GM12878 (cell line): Measurements from ENCODE around the gene PAQR8.

Source experiments
- ASH2L ChIP-seq: fragments of 300-600, 200-600 bp; sonication (generic); IDR thresholded peaks from 2 replicates; pipeline ENCODE4 v1.6.1; 2017; ENCODE audit warnings: low read depth, mild to moderate bottlenecking, borderline replicate concordance
- EP300 ChIP-seq, 2 experiments: fragments of 150-350 bp in 1 of 2; IDR thresholded peaks; 2 replicates each; pipeline ENCODE4 v1.6.1; 2011 to 2012; ENCODE audit warnings: low read depth in 2 of 2, low read length in 2 of 2, borderline replicate concordance in 1 of 2, improper control_type of control experiment in 1 of 2, inconsistent platforms in 1 of 2; ENCODE audit not compliant: control insufficient read depth in 1 of 2
- KAT2A ChIP-seq: conservative IDR thresholded peaks from 2 replicates; pipeline ENCODE4 v1.6.1; 2011; ENCODE audit warnings: low read depth, low read length; ENCODE audit not compliant: control insufficient read depth
- POLR2A ChIP-seq: IDR thresholded peaks from 2 replicates; pipeline ENCODE4 v1.6.1; 2011; ENCODE audit warnings: low read depth, mild to moderate bottlenecking, low read length
- SIN3A ChIP-seq: IDR thresholded peaks from 2 replicates; pipeline ENCODE4 v1.6.1; 2012; ENCODE audit warnings: low read depth, low read length, improper control_type of control experiment
- SMAD1 ChIP-seq: fragments of 450-650 bp; IDR thresholded peaks from 2 replicates; pipeline ENCODE4 v1.6.1; 2018; ENCODE audit warnings: mild to moderate bottlenecking, low read depth; ENCODE audit not compliant: partially characterized antibody
- SMC3 ChIP-seq: IDR thresholded peaks from 2 replicates; pipeline ENCODE4 v1.6.1; 2011; ENCODE audit warnings: low read length, improper control_type of control experiment, borderline replicate concordance
- TF ChIP-seq, protein P1 (sequence below), 3 experiments: IDR thresholded peaks in 2 of 3; conservative IDR thresholded peaks in 1 of 3; 2 replicates each; pipeline ENCODE4 v1.5.1; 2011; ENCODE audit warnings: low read depth in 3 of 3, low read length in 3 of 3, mild to moderate bottlenecking in 3 of 3, control low read depth in 2 of 3, moderate library complexity in 2 of 3, inconsistent platforms in 1 of 3, mixed read lengths in 1 of 3; ENCODE audit not compliant: control insufficient read depth in 2 of 3, insufficient read depth in 1 of 3; ENCODE audit errors: extremely low read depth in 1 of 3
- TF ChIP-seq, protein P2 (sequence below): IDR thresholded peaks from 2 replicates; pipeline ENCODE4 v1.6.1; 2011; ENCODE audit warnings: mild to moderate bottlenecking, low read depth, low read length, moderate library complexity; ENCODE audit not compliant: insufficient replicate concordance
- TF ChIP-seq, protein P3 (sequence below): IDR thresholded peaks from 2 replicates; pipeline ENCODE4 v1.6.1; 2011; ENCODE audit warnings: borderline replicate concordance, low read depth, mild to moderate bottlenecking, moderate library complexity, mixed read lengths, low read length; ENCODE audit not compliant: insufficient read depth; ENCODE audit errors: extremely low read length

DNA sequence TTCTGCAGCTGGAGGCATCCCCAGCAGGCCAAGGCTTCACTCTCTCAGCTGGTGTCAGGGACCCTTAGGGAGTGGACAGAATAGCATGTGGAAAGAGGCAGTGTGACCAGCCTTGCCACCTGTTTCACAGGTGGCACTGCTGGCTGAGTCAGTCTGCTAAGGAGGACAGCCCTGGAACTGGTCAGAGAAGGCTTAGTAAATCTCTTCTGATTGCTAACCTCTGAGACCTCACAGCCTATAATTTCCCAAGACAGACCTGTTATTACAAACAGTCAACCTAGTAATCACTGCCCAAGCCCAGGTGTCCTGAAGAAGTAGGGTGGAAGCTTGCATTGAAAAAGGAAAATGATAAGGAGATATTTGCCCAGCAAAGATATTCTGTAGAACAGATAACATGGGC is 26.4 kb upstream of the PAQR8 start:
- TF ChIP-seq, protein P1, sequence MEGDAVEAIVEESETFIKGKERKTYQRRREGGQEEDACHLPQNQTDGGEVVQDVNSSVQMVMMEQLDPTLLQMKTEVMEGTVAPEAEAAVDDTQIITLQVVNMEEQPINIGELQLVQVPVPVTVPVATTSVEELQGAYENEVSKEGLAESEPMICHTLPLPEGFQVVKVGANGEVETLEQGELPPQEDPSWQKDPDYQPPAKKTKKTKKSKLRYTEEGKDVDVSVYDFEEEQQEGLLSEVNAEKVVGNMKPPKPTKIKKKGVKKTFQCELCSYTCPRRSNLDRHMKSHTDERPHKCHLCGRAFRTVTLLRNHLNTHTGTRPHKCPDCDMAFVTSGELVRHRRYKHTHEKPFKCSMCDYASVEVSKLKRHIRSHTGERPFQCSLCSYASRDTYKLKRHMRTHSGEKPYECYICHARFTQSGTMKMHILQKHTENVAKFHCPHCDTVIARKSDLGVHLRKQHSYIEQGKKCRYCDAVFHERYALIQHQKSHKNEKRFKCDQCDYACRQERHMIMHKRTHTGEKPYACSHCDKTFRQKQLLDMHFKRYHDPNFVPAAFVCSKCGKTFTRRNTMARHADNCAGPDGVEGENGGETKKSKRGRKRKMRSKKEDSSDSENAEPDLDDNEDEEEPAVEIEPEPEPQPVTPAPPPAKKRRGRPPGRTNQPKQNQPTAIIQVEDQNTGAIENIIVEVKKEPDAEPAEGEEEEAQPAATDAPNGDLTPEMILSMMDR (IDR thresholded peaks at IDR 0.05 in 2 of 3, conservative IDR thresholded peaks at IDR 0.05 in 1 of 3; ENCODE audit: control insufficient read depth in 2 of 3, extremely low read depth in 1 of 3, insufficient read depth in 1 of 3, low read depth in 3 of 3, low read length in 3 of 3) = no peak
- TF ChIP-seq SIN3A (no peak), ASH2L (no peak), KAT2A (no peak), SMC3 (no peak), SMAD1 (no peak), POLR2A (no peak), EP300 (IDR thresholded peaks at IDR 0.05; ENCODE audit: borderline replicate concordance in 1 of 2, control insufficient read depth in 1 of 2, low read depth in 2 of 2, low read length in 2 of 2) (no peak)
- TF ChIP-seq, protein P2, sequence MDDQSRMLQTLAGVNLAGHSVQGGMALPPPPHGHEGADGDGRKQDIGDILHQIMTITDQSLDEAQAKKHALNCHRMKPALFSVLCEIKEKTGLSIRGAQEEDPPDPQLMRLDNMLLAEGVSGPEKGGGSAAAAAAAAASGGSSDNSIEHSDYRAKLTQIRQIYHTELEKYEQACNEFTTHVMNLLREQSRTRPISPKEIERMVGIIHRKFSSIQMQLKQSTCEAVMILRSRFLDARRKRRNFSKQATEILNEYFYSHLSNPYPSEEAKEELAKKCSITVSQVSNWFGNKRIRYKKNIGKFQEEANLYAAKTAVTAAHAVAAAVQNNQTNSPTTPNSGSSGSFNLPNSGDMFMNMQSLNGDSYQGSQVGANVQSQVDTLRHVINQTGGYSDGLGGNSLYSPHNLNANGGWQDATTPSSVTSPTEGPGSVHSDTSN = no peak
- TF ChIP-seq, protein P3, sequence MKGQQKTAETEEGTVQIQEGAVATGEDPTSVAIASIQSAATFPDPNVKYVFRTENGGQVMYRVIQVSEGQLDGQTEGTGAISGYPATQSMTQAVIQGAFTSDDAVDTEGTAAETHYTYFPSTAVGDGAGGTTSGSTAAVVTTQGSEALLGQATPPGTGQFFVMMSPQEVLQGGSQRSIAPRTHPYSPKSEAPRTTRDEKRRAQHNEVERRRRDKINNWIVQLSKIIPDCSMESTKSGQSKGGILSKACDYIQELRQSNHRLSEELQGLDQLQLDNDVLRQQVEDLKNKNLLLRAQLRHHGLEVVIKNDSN = no peak
